Transverse colon (tissue), 4 donors: Measurements from ENCODE around the gene EMILIN1. TPM values are rescaled to one million over a fixed set of nuclear protein-coding genes. Genes with fewer than 3 reads are reported as not detected.

ENCODE experiments used
- DNase-seq: peaks from one replicate; pipeline ENCODE4 v3.0.0-alpha.2; 2019
- H3K27ac ChIP-seq, 4 donors: fragments of 200-600 bp; sonication (generic); 2 replicates each; pipeline ENCODE4 v1.5.1; 2016 to 2018; ENCODE audit warnings: inconsistent platforms in 4 of 4
- H3K27me3 ChIP-seq: fragments of 200-600 bp; sonication (generic); 2 replicates; pipeline ENCODE4 v1.5.1; 2017; ENCODE audit warnings: inconsistent platforms
- H3K36me3 ChIP-seq, 4 donors: fragments of 200-600 bp; sonication (generic); 2 replicates each; pipeline ENCODE4 v1.5.1; 2017 to 2019; ENCODE audit warnings: inconsistent platforms in 4 of 4
- H3K4me1 ChIP-seq, 4 donors: fragments of 200-600 bp; sonication (generic); 2 replicates each; pipeline ENCODE4 v1.5.1; 2017 to 2020; ENCODE audit warnings: inconsistent platforms in 4 of 4
- H3K4me3 ChIP-seq, 4 donors: fragments of 200-600 bp; sonication (generic); 1 replicate in 1 of 4; 2 replicates in 3 of 4; pipeline versions ENCODE4 v1.5.1 to v1.6.1; 2017 to 2019; ENCODE audit warnings: inconsistent platforms in 4 of 4
- H3K9me3 ChIP-seq, 2 donors: fragments of 200-600 bp; sonication (generic); 2 replicates each; pipeline ENCODE4 v1.5.1; 2017 to 2019; ENCODE audit warnings: inconsistent platforms in 2 of 2
- EP300 ChIP-seq: sonication (generic); formaldehyde crosslinking; IDR thresholded peaks from one replicate; pipeline ENCODE4 v1.6.1; 2017; ENCODE audit warnings: antibody characterized with exemption, low read depth
- POLR2A ChIP-seq: fragments of 450-650 bp; IDR thresholded peaks from one replicate; pipeline ENCODE4 v1.6.1; 2016; ENCODE audit warnings: antibody characterized with exemption, mild to moderate bottlenecking, moderate library complexity
- POLR2AphosphoS5 ChIP-seq, 3 donors: sonication (generic); formaldehyde crosslinking; IDR thresholded peaks; one replicate each; pipeline ENCODE4 v1.6.1; 2016; ENCODE audit warnings: antibody characterized with exemption in 3 of 3
- WGBS, 2 donors: methylation state at CpG; one replicate each; pipeline ENCODE4 v1.1.5; 2018; ENCODE audit warnings: low coverage in 1 of 2; 5-methylcytosine and 5-hydroxymethylcytosine counted together
- in situ Hi-C, 4 donors: fragments of 200-750 bp; cut with MboI; loops; one replicate each; pipeline versions ENCODE4 v1.15.0 to v1.15.1; 2017; ENCODE audit warnings: low sequenced_read_pairs in 3 of 4, low pct_ligation_motif_present in 1 of 4, low pct_unique_long_range_greater_than_20kb in 1 of 4
- intact Hi-C: fragments of 100-400 bp; cut with DNase I; formaldehyde crosslinking; loops from one replicate; pipeline ENCODE4 v1.15.1; 2023; ENCODE audit warnings: low total_unique reads
- total RNA-seq, 4 donors: library from RNA; depleted of rRNA; stranded (reverse); fragments of >200 nt; gene quantifications; one replicate each; pipeline ENCODE4 v1.1.0, GENCODE V29; 2016
- TF ChIP-seq, protein P1 (sequence below), 5 experiments: fragments of 200-600 bp in 3 of 5; fragments of 450-650 bp in 2 of 5; sonication (generic) in 3 of 5; IDR thresholded peaks; 1 replicate in 2 of 5; 2 replicates in 3 of 5; pipeline ENCODE4 v1.5.1; 2016 to 2017; ENCODE audit warnings: antibody characterized with exemption in 5 of 5, inconsistent platforms in 3 of 5, mild to moderate bottlenecking in 2 of 5, moderate library complexity in 1 of 5

EMILIN1 gene
- total RNA-seq, 4 donors from 2014 or later = 41.0 to 152 (median 65.6) TPM

DNA sequence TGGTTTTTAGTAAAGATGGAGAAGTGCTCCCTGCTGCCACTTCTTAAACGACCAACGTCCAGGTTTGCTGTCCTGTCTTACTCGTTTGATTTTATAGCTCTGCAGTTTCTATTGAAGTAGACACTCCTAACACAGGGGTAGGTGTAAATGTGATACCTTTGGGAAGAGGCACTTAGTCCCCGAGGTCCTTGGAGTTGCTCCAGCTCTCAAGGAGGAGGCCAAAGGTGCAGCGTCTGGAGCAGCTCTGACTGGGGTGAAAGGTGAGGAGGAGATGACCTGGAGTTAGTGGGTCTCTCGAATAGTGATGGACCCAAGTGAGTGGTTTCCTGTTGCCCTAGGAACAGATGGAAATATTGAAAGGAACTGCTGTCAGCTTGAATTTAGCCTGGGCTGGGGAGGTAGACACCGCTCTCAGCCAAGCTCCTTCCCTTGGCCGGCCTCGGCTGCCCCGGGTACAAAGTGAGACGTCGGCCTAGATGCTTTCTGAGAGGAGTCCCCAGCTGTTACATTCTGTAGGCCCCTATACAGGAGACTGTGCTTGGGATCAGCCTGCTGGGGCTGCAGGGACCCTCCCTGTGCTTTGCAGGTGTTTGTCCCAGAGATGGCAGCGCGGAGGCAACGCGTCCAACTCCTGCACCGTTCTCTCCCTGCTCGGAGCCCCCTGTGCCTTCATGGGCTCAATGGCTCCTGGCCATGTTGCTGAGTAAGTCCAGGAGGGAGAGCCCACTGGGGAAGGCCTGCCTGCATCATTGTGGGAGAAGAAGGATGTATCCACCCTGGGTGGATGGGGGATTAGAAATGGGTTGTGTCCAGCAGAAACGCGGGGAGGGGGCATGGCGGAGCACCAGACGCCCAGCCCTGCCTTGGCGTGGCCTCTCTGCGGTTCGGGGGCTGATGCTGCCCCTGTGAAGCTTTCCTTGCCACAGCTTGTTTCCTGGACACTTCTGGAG, 13.6 kb downstream of the EMILIN1 start:
- Histone ChIP-seq H3K4me3 (no peak overlapping the region), H3K4me1 (peaks cover 9 to 22% (median 15%) of the 10 kb centered on the region in 4 donors), H3K9me3 (no peaks in the 10 kb centered on the region), H3K36me3 (no peaks in the 10 kb centered on the region), H3K27me3 (no peaks in the 10 kb centered on the region), H3K27ac (no peak overlapping the region)
- no peak for DNase-seq
- in situ Hi-C loops = loop anchor here in 3 of 4 donors (25.0 kb wide), 1 partner anchor 130 kb away; the partner anchor contains the start of gene MAPRE3 (in 3 of the 3)
- WGBS, 2 donors = 75 to 80% methylated on average over 7 to 25 of the region's 25 CpGs
- intact Hi-C loops = no loop called here
- TF ChIP-seq, protein P1, sequence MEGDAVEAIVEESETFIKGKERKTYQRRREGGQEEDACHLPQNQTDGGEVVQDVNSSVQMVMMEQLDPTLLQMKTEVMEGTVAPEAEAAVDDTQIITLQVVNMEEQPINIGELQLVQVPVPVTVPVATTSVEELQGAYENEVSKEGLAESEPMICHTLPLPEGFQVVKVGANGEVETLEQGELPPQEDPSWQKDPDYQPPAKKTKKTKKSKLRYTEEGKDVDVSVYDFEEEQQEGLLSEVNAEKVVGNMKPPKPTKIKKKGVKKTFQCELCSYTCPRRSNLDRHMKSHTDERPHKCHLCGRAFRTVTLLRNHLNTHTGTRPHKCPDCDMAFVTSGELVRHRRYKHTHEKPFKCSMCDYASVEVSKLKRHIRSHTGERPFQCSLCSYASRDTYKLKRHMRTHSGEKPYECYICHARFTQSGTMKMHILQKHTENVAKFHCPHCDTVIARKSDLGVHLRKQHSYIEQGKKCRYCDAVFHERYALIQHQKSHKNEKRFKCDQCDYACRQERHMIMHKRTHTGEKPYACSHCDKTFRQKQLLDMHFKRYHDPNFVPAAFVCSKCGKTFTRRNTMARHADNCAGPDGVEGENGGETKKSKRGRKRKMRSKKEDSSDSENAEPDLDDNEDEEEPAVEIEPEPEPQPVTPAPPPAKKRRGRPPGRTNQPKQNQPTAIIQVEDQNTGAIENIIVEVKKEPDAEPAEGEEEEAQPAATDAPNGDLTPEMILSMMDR (IDR thresholded peaks at IDR 0.05) = no peak
- no peak for TF ChIP-seq POLR2A

DNA sequence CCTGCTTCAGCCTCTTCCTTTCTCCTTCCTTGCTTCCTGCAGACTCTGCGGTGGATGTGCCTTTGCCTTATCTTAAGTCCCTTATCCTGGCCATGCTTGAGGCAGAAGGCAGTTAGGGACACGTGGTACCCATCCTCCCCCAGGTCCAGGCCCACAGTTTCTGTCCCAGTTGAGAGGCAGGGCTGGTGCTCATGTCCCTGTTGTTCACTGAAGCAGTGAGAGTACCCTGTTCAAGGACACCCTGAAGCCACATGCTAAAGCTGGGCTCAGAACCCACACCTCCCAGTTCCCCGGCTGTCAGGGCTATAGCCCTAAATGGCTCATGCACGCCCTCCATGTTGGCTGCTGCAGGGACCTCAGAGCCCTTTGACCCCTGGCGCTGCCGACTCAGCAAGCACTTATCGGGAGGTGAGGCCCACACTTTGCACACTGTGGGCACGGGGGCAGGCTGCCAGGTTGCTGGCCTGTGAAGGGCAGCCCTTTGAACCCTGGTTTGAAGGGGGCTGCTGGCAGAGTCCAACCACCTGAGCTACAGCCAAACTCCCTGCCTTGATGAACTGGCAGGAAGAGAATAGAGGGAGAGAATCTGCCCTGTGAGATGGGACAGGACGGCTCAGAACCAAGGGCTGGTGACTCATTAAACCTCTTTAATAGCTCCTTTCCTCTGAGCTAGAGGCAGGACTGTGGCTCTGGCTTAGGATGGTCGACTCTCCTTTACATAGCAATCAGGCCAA, 14.4 kb downstream of the EMILIN1 start:
- no peak overlapping the region for H3K27ac ChIP-seq
- TF ChIP-seq POLR2A (no peak), POLR2AphosphoS5 (IDR thresholded peaks at IDR 0.05) (no peak), EP300 (no peak)
- TF ChIP-seq, protein P1 (IDR thresholded peaks at IDR 0.05) = no peak
- intact Hi-C loops (no loop called here), in situ Hi-C loops (loop anchor here in 3 of 4 donors (25.0 kb wide), 1 partner anchor 131 kb away; the partner anchor contains the start of gene MAPRE3 (in 3 of the 3))
- WGBS, 2 donors = 52% methylated on average over 6 of the region's 10 CpGs; no CpG with 5 or more reads in 1 of the 2 donors
- H3K36me3 ChIP-seq = no peaks in the 10 kb centered on the region
- no peaks in the 10 kb centered on the region for H3K9me3 ChIP-seq
- DNase-seq = no peak
- H3K4me1 ChIP-seq = peaks cover 3 to 14% (median 9%) of the 10 kb centered on the region in 4 donors
- no peaks in the 10 kb centered on the region for H3K27me3 ChIP-seq
- H3K4me3 ChIP-seq = no peak overlapping the region

DNA sequence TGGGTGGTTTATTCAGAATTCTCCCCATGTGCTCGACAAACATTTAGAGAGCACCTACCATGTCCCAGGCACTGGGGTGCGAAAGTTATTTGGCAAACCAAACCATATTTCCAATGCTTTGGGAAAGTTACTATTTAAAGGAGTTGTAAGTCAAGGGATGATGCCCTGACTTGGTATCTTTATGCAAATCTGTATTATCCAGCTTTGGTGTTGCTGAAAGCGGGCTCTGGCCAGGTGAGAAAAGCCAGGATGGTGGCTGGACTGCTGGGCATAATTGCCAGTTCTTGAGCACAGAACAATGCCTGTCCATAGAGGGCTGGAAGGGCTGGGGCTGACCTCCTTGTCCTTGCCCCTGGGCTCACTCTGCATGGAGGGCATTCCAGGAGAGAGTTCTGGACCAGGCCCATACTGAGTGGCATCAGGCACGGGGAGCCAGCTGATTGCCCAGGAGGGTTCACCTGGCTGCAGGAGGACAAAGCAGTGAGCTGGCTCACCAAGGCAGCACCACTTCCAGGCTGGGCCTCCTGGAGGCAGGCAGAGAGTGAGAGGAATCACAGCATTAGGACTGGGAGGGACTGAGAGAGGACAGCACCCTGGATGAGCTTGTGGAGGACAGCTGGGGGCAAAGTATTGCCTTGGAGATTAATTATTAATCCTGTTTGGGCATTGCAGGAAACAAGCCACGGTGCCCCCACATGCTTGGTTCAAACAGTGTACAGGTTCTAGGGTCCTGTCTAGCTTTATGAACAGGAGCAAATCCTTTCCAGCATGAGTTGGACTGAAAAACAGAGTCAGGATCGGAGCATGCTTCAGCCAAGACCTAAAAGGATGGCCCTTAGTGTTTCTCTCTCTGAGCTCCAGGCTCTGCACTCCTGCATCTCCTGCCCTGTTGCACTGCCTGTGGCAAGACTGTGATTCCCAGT, 15.3 kb downstream of the EMILIN1 start:
- Histone ChIP-seq H3K9me3 (no peaks in the 10 kb centered on the region), H3K36me3 (no peaks in the 10 kb centered on the region), H3K4me3 (no peak overlapping the region), H3K4me1 (peaks cover 3 to 14% (median 9%) of the 10 kb centered on the region in 4 donors), H3K27me3 (no peaks in the 10 kb centered on the region), H3K27ac (no peak overlapping the region)
- no peak for TF ChIP-seq EP300
- TF ChIP-seq, protein P1 (IDR thresholded peaks at IDR 0.05) = no peak
- no peak for TF ChIP-seq POLR2AphosphoS5 (IDR thresholded peaks at IDR 0.05)
- no peak for TF ChIP-seq POLR2A
- intact Hi-C loops (no loop called here), in situ Hi-C loops (loop anchor here in 3 of 4 donors (25.0 kb wide), 1 partner anchor 131 kb away; the partner anchor contains the start of gene MAPRE3 (in 3 of the 3))
- DNase-seq = no peak
- WGBS, 2 donors = 77% methylated on average over 6 of the region's 6 CpGs; no CpG with 5 or more reads in 1 of the 2 donors
